Right renal cortex interstitium (tissue), 3 donors: ENCODE results near the gene TNRC18. TPM values are rescaled to one million over a fixed set of nuclear protein-coding genes. Genes with fewer than 3 reads are reported as not detected.

Experiments used
- DNase-seq, 3 donors: peaks; one replicate each; pipeline ENCODE4 v3.0.0-alpha.2; 2013; ENCODE audit warnings: low read depth in 3 of 3, low spot score in 2 of 3
- polyA plus RNA-seq, 3 donors: library from polyadenylated mRNA; unstranded; fragments of 120-200 nt; gene quantifications; one replicate each; pipeline ENCODE4 v1.2.1, GENCODE V29; 2013; ENCODE audit not compliant: insufficient read length in 3 of 3

TNRC18 gene
- polyA plus RNA-seq, 3 donors, result 89.2 to 111 (median 99.0) TPM

DNA sequence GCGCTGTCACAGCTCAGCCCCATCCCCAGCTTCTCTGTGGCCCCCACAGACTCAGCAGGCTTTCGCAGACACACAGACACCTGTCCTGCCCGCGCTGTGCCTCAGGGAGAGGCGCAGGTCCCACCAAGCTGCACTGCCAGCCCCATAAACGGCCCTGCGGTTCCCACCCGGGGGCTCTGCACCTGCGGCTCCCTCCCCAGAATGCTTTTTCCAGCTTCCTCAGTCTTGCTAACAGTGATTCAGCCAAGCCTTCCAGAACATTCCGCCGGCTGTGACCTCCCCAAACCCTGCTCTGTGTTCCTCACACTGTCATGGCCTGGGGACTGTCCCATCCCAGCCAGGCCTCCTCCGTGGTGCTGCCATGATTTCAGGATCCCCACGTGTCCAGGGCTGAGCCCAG, 27.8 kb upstream of the TNRC18 start:
- DNase-seq, result no peak

DNA sequence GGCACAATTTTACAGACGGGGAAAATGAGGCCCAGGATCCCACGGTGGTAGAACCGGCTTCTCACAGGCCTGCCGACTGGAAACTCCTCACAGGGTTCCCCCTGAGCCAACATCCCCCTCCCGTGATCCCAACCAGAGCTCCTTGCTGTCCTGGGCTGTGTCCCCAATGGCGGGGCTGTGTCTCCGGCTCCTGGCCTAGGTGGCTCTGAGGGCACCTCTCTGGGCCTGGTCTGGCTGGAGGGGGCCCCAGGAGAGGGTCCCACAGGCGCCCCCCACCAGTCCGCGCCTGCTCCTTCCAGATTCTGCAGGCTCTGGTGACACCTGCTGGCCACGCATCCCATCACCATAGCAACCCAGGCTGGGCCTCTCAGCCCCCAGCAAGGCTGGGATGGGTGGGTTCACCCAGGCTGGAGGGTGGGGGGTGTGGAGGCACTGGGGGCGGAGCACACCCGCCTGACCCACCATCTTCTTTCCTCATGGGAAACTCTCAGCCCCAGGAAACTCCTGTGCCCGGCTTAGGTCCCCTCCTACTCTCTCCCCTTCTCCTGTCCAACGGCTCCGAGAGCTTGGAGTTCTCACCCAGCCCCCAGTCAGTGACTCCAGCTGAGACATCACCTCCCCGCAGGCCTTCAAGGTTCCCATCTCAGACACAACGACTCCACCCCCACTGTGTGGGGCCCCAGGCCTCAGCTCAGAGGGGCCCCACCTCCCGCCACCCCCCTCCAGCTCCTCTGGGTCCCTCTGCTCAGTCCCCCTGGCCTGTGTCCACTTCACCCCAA, 27.1 kb upstream of the TNRC18 start:
- DNase-seq, result no peak

DNA sequence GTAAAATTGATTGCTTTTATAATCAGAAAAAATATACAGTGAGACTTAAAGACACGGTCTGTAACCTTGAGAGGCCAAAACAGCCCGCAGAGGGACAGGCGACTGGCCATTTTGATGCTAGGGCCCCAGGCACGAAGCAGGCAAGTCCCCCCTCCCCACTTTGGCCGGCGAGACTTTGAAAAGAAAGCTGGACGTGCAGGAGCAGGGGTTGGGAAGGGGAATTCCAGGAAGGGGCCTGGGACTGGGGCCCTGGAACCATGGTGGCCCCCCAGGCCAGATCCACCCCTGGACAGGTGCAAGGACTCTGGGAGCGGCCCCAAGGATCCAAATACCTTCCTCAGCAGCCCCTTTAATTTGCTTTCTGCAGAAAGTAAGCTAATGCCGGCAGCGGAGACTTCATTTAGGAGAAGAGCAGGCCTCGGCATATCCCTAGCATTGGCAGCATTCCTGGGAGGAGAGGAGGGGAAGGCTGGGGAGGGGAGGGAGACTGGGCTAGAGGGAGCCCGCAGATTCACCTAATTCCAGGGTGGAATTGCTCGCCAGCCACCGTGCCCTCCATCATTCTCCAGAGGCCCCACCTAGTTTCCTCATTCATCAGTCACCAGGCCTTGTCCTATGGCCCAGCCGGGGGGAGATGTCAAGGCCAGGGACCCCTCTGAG, 24.9 kb upstream of the TNRC18 start:
- no peak for DNase-seq

DNA sequence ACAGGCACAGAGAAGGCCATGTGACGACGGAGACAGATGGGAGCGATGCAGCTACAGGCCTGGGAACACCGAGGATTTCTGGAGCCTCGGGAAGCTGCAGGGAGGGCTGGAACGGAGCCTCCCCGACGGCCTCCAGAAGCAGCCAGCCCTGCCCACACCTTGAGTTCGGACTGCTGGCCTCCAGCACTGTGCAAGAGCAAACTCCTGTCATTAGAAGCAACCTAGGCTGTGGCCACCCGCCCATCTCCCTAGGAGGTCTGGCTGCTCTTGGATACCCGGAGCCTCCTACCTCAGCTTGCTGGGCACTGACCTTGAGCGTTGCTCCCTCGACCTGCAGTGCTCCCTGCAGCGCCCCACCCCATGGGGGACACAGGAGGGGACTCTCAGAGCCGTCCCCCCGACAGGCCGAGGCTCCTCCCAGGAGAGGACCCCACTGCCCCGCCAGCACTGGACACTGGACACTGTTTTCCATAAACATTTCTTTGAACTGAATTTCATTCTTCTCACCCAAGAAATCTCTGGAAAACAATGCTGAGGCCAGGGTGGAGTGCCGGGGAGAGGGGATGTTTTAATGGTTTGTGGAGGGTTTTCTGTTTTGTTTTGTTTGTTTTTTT, 22.5 kb upstream of the TNRC18 start:
- no peak for DNase-seq

DNA sequence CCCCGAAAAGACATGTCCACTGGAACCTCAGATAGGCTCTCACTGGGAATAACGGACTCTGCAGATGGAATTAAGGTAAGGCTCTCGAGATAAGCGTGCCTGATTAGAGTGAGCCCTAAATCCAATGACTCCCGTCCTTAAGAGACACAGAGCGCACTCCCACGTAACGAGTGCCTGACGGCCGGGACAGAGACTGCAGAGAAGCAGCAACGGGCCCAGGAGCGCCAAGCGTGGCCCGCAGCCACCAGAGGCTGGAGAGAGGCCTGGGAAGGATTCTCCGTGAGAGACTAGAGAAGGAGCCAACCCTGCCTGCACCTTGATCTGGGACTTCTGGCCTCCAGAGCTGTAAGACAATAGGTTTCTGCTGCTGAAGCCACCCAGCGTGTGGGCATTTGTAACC, 20.0 kb upstream of the TNRC18 start:
- no peak for DNase-seq

GRCh38 chr7:5442757-5443305, 19.2 kb upstream of the TNRC18 start:
- no peak for DNase-seq

DNA sequence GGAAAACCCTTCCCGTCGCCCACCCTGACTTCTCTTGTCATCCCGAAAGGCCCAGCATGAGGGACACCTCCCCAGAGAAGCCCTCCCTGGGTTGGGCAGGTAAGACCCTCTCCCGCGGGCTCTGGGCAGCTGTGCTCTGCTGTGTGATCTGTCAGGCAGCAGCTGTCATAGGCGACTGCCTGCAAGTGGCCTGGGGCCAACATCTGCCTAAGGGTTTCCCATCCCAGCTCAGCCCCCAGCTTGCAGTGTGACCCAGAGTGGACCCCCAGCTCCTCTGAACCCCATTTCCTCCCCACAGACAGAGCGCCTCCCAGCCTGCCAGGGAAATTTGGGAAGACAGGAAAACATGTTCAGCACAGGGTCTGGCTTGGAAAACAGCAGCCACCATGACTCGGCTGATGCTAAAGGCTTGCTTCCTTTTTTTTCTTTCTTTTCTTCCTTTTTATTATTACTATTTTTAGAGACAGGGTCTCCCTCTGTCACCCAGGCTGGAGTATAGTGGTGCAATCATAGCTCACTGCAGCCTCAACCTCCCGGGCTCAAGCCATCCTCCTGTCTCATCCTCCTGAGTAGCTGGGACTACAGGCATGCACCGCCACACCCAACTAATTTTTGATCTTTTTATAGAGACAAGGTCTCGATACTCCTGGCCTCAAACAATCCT, 18.3 kb upstream of the TNRC18 start:
- no peak for DNase-seq

DNA sequence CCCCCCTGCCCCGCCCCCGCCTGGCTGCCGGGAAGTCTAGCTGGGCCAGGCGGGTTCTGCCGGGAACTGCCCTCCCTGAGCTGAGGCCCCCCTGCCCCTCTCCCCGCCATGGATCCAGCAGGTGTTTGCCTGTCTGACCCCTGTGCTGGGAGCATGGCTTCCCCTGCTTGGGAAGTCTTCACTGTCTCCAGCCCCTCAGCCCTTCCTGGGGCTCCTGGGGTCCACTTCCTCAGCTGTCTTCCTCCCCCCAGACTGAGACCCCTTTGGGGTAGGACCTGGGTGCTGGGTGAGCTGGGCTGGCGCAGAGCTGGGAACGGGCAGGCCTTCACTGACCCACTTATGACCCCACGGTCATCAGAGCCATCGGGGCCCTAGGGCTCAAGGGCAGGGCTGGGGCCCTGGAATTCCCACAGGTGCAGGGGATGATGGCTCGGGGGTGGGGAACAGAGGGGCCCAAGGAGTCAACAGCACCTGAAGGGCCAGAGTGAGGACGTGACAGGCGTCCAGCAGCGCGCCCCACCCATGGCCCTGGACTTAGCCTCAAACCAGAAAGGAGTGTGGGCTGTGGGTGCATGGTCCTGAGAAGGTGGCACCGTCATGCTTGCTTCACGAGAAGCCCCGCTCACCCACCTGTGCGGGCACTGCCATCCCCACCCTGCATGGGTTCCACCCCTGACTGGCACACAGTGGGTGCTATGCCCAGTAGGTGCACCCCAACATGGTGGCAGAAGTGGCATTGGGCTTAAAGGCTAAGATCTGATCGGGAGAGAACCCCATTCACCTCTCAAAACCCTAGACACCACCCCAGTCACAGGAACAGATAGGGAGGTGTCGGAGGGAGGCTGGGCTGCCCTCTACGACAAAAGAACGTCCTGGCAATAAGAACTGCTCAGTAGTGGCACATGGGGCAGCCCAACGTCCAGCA, 16.2 kb upstream of the TNRC18 start:
- no peak for DNase-seq

DNA sequence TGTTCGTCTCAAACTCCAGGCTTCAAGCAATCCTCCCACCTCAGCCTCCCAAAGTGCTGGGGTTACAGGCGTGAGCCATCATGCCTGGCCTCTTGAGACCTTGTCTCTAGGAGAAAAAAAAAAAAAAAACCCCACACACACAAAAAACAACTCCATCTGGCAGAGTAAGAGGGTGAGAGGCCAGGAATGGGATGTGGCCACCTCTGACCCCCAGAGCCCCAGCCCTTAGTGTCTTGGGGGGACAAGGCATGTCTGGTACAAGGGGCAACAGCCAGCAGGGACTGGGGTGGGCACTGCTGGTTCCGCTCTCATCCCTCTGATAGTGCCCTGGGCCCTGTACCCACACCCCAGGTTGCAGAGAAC, 15.6 kb upstream of the TNRC18 start:
- no peak for DNase-seq

GRCh38 chr7:5437987-5438386, 14.4 kb upstream of the TNRC18 start:
- DNase-seq, result no peak

GRCh38 chr7:5437348-5437892, 13.8 kb upstream of the TNRC18 start:
- DNase-seq, result no peak

- no peak for DNase-seq
Measured at GRCh38 chr7:5436003-5436678, 12.5 kb upstream of the TNRC18 start.

- DNase-seq, result no peak
Measured at GRCh38 chr7:5435291-5436002, 11.8 kb upstream of the TNRC18 start.

- no peak for DNase-seq
Measured at GRCh38 chr7:5433181-5433580, 9.5 kb upstream of the TNRC18 start.

DNA sequence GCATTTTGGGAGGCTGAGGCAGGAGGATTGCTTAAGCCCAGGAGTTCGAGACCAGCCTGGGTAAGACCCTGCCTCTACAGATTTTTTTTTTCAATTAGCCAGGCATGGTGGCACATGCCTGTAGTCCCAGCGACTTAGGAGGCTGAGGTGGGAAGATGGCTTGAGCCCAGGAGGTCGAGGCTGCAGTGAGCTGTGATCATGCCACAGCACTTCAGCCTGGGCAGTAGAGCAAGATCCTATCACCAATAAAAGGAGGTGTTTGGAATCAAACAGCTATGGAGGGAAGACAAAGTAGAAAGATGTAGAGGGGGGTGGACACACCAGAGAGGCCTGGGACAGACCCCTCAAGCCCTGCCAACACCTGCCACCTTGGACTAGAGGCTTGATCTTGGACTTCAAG, 9.1 kb upstream of the TNRC18 start:
- DNase-seq, result no peak

DNA sequence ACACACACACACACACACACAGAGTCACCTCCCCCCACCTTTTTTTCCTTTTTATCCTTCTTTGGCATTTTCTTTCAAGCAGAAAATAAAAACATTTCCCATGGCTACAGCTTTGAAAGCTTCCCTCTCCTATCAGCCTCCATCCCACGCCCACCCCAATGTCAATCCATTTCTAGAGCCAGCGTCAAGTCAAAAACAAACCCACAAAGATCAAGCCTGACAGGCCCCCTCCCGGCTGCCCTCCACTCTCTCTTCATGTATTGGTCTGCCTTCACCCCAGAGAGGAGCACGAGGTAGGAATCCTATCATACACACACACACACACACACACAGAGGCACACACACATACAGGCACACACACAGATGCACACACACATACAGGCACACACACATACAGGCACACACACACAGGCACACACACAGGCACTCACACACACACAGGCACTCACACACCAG, 8.0 kb upstream of the TNRC18 start:
- DNase-seq, result no peak

DNA sequence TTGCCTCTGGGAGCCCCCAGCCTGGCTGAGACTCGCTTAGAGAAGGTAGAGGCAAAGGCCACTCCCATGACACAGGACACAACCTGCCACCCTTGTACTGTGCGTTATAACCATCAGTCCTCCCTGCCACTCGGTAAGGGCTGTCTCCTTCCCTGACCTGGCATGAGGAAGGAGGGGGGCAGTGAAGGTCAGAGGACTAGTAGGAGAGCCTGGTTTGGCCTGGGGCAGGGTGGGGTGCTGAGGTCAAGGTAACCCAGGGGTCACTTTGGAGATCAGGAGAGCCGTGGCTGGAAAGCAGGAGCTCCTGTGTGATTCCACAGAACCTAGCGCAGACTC, 6.9 kb upstream of the TNRC18 start:
- DNase-seq, result no peak

DNA sequence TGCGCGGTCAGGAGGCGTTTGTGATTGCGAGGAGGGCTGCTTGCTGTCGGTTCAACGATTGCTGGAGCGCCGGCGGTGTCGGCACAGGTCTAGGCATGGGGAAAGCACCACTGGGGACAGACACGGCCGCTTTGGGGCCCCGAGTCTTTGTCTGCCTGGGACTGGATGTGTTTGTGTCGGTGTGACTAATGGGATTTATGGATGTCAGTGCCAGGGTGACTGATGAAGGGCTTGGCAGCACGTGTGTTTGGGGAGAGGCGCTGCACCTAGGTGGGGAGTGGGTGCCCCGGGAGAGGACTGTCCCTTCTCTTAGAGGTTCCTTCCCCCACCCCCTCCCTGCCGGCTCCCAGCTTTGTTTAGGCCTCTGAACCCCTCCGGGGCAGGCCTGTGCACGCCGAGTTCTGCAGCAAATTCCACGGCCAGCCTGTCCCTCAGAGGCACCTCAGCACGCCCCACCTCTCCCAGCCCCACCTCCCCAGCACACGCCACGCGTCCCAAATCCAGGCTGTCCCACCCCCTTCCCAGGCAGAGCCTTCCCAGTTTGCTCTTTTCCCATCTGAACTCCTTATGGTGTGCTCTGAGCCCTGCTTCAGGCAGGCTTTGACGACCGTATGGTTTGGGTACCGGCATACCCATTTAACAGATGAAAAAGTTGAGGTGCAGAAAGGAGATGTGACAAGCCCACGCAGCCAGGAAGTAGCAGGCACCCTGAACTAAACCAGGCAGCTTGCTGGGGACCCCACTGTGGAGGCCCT, 6.4 kb upstream of the TNRC18 start:
- DNase-seq, result no peak
